GM12874 (cell line): ENCODE data around the gene PHLDB3.

ENCODE experiments used
- TF ChIP-seq, protein P1 (sequence below): IDR thresholded peaks from 2 replicates; pipeline ENCODE4 v1.5.1; 2011; ENCODE audit warnings: low read depth, mild to moderate bottlenecking, control low read depth, low read length, moderate library complexity; ENCODE audit not compliant: insufficient read depth

PHLDB3 gene

DNA sequence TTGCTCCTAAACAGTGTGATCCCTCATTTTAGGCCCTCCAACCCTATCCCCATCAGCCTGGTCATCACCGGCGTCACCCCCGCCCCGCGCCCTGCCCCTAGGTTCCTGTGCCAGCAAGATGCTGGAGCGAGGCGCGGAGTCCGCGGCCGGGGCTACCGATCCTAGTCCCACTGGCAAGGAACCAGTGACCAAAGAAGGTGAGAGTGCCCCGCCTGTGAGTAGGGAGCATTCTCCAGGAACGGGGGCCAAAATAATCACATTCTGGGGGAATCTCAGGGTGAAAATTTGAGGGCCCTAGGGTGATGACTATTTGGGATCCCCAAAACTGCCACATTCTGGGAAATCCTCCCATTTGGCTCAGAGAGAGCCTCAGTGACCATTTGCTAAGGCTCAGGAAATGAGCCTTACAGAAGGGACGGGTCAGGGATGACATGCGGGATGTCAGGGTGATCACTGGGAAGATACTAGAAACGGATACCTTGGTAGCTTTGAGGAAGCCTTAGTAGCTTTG lies 29.8 kb upstream of the PHLDB3 start:
- TF ChIP-seq, protein P1, sequence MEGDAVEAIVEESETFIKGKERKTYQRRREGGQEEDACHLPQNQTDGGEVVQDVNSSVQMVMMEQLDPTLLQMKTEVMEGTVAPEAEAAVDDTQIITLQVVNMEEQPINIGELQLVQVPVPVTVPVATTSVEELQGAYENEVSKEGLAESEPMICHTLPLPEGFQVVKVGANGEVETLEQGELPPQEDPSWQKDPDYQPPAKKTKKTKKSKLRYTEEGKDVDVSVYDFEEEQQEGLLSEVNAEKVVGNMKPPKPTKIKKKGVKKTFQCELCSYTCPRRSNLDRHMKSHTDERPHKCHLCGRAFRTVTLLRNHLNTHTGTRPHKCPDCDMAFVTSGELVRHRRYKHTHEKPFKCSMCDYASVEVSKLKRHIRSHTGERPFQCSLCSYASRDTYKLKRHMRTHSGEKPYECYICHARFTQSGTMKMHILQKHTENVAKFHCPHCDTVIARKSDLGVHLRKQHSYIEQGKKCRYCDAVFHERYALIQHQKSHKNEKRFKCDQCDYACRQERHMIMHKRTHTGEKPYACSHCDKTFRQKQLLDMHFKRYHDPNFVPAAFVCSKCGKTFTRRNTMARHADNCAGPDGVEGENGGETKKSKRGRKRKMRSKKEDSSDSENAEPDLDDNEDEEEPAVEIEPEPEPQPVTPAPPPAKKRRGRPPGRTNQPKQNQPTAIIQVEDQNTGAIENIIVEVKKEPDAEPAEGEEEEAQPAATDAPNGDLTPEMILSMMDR = no peak

DNA sequence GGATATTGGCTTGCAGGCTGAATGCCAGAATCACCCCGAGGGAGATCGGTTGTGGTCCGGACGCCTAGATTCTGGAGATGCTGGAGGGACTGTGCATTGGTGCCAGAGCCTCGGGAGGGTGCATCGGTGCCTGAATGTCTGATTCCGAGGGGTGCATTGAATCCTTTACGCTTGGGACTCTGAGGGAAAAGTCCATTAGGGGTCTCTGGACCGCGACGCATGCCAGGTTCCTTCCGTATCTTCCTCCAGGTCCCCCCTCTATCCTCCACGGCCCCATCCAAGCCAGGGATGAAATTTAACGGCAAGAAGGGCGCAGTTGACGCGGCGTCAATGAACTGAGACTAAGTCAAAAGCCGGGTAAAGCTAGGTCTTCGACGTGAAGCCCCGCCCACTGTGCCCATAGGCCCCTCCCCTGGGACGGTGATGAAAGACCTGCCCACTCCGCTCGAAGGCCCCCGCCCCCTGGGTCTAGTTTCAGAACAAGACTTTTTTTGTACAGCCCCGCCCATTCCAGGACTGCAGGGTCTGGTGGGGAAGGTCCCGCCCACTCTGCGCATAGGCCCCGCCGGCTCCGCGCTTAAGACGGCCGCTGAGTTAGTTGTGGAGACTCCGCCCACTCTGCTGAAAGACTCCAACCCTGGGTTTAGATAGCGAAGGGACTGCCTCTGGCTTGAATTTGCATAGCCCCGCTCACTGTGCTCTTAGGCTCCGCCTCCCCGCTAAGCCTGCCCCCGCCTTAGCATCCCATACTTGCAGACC lies 29.2 kb upstream of the PHLDB3 start:
- TF ChIP-seq, protein P1 = no peak

DNA sequence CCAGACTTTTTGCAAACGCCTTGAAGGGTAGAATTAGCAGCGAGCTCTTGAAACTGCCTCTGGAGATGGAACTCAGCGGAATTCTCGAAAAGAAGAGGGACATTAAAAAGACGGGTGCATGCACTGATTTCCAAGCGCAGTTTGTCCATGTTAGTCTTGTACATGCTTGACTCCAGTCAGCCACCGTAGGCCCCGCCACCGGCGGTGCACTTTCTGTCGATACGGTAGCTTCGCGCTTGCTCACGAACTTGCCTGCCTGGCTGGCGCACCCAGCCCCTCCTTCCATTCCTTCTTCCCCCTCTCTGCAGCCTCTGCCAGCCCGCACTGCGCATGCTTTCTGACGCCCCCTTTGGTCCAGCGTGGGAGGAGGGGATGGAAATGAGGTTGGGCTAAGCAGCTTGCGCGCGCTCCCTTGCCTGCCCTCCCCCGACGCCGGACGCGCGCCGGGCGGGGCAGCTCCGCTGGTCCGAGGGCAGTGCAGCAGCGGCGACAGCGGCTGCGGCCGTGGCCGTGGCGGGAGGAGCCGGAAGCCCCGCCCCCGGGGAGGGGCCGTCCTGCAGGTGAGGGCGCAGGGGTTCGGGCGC lies 28.5 kb upstream of the PHLDB3 start, which contains the start of gene ZNF575:
TSS of gene ZNF575 (plus strand) at position 227 of the 584 bp plus-strand sequence. CDS start 1,235 bp downstream, outside the sequence.
- TF ChIP-seq, protein P1 = no peak

DNA sequence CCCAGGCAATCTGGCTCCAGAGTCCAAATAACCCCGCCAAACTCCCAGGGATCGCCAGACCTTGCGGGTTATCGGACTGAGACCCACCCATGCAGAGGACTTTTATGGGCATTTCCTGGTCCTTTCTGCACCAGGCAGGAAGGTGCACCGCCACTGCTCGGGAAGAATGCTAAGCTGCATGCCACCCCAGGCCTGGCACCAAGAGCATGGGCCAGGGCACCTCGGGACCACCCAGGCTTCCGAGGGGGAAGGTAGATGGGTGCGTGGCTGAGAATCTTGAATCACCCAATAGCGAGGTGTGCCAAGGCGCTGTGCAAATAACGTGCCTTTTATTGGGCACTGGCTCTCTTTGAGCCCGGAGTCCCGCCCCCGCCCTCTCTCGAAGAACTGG lies 28.0 kb upstream of the PHLDB3 start:
- TF ChIP-seq, protein P1 = no peak

DNA sequence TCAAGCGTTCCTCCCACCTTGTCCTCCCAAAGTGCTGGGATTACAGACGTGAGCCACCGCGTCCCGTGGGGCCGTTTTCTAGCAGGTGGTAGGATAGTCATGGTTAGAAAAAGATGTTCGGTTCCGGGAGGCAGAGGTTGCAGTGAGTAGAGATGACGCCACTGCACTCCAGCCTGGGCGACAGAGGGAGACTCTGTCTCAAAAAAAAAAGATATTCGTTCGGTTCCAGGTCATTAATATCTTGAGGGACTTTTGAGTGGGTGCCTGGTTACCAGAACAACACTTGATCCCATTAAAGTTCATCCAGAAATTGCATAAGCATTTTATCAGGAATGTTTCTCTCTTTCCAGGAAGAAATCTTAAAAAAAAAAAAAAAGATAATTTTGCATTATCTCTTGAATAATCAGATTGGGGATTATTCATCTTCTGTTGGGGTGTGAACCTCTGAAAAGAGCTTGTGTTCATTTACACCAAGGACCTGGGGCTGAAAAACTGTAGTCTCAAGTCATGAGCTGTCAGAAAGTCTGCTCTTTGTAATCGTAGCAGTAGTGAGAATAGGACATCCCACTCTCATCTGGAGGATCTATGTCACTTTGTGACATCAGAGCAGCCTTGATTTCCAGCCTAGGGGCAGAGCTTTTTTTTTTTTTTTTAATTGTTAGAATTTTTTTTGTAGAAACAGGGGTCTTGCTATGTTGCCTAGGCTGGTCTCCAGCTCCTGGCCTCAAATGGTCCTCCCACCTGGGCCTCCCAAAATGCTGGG lies 23.5 kb upstream of the PHLDB3 start:
- TF ChIP-seq, protein P1 = no peak

DNA sequence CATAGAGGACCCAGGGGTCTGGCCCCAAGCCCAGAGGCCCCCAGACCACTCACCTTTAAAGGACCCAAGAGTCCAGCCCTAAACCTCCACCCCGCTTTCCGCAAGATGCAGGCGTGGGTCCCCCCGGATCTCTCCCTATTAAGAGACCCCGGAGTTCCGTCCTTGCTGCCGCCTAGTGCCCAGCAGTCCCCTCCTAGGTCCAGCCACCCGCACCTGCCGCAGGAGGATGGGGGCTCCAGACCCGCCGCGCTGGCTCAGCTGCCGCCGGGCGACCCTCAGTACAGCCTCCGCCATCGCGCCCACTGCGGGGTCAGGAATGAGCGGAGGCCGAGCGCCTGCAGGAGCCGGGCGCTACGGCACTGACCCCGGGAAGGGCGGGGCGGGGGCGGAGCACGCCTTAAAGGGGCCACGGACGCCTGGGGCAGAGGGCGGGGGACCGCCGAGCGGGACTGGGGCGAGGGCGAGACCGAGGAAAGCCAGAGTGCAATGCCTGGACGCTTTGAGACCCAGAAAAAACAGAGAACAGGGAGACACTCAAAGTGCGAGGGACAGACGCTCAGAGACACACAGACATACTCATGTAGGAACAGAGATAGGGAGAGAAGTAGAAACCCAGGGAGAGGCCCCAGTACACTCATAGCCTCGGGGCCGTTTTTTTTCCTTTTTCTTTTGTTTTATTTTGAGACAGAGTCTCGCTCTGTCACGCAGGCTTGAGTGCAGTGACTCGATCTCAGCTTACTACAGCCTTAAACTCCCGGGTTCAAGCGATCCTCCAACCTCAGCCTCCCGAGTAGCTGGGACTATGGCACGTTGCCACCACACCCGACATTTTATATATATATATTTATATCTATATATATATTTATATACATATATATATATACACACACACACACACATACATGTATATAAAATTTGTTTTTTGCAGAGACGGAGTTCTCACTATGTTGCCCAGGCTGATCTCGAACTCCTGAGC lies 22.6 kb upstream of the PHLDB3 start, which contains the start of gene ETHE1:
TSS of gene ETHE1 (minus strand) at position 318 of the 976 bp plus-strand sequence. CDS start at position 294, 24 bp downstream.
- TF ChIP-seq, protein P1 = no peak
